ENCODE measurements around the gene MYO10.

MYO10 gene

GRCh38 chr5:16929831-16930230, 6.3 kb downstream of the MYO10 start (continued):
- TF ChIP-seq TSHZ2 (CRISPR knock-in tag; IDR thresholded peaks at IDR 0.05), result no peak
- TF ChIP-seq ESRRG (CRISPR knock-in tag; IDR thresholded peaks at IDR 0.05), result no peak
- TF ChIP-seq OSR1 (CRISPR knock-in tag; IDR thresholded peaks at IDR 0.05), result no peak
- no peak for TF ChIP-seq ZFP3 (CRISPR knock-in tag; IDR thresholded peaks at IDR 0.05)
- no peak for TF ChIP-seq CSRNP3 (CRISPR knock-in tag; IDR thresholded peaks at IDR 0.05)
- TF ChIP-seq PPARA (CRISPR knock-in tag; IDR thresholded peaks at IDR 0.05; ENCODE audit: borderline replicate concordance), result no peak
- TF ChIP-seq ZNF565 (CRISPR knock-in tag; conservative IDR thresholded peaks at IDR 0.05; ENCODE audit: low read depth), result no peak
- no peak for TF ChIP-seq PATZ1 (CRISPR knock-in tag; IDR thresholded peaks at IDR 0.05; ENCODE audit: borderline replicate concordance)
- no peak for TF ChIP-seq GLIS3 (CRISPR knock-in tag; IDR thresholded peaks at IDR 0.05)
- no peak for TF ChIP-seq BACH2 (CRISPR knock-in tag; IDR thresholded peaks at IDR 0.05; ENCODE audit: borderline replicate concordance)
- no peak for TF ChIP-seq ZFP30 (CRISPR knock-in tag; IDR thresholded peaks at IDR 0.05)
- TF ChIP-seq ARNTL (CRISPR knock-in tag; IDR thresholded peaks at IDR 0.05; ENCODE audit: borderline replicate concordance, low read depth), result no peak

GRCh38 chr5:16929347-16929746, 6.7 kb downstream of the MYO10 start:
- ATAC-seq, result no peak
- TF ChIP-seq TCF4 (CRISPR knock-in tag; IDR thresholded peaks at IDR 0.05; ENCODE audit: borderline replicate concordance), result no peak
- TF ChIP-seq ARNTL (CRISPR knock-in tag; IDR thresholded peaks at IDR 0.05; ENCODE audit: borderline replicate concordance, low read depth), result no peak
- TF ChIP-seq ZNF8 (CRISPR knock-in tag; IDR thresholded peaks at IDR 0.05), result no peak
- TF ChIP-seq SNAI2 (CRISPR knock-in tag; IDR thresholded peaks at IDR 0.05), result no peak
- TF ChIP-seq BACH2 (CRISPR knock-in tag; IDR thresholded peaks at IDR 0.05; ENCODE audit: borderline replicate concordance), result no peak
- TF ChIP-seq ZC3H10 (CRISPR knock-in tag; IDR thresholded peaks at IDR 0.05), result no peak
- TF ChIP-seq RARB (CRISPR knock-in tag; IDR thresholded peaks at IDR 0.05), result no peak
- TF ChIP-seq ZNF565 (CRISPR knock-in tag; conservative IDR thresholded peaks at IDR 0.05; ENCODE audit: low read depth), result no peak
- no peak for TF ChIP-seq CSDC2 (CRISPR knock-in tag; IDR thresholded peaks at IDR 0.05)
- TF ChIP-seq ZFP30 (CRISPR knock-in tag; IDR thresholded peaks at IDR 0.05), result no peak
- no peak for TF ChIP-seq GLIS3 (CRISPR knock-in tag; IDR thresholded peaks at IDR 0.05)
- TF ChIP-seq ESRRG (CRISPR knock-in tag; IDR thresholded peaks at IDR 0.05), result no peak
- TF ChIP-seq CREB5 (CRISPR knock-in tag; IDR thresholded peaks at IDR 0.05; ENCODE audit: low read depth), result no peak
- no peak for TF ChIP-seq ISL1 (CRISPR knock-in tag; IDR thresholded peaks at IDR 0.05)
- TF ChIP-seq PPARA (CRISPR knock-in tag; IDR thresholded peaks at IDR 0.05; ENCODE audit: borderline replicate concordance), result no peak
- TF ChIP-seq TSHZ2 (CRISPR knock-in tag; IDR thresholded peaks at IDR 0.05), result no peak
- no peak for TF ChIP-seq POU6F1 (CRISPR knock-in tag; IDR thresholded peaks at IDR 0.05; ENCODE audit: borderline replicate concordance, low read depth)
- no peak for TF ChIP-seq CSRNP3 (CRISPR knock-in tag; IDR thresholded peaks at IDR 0.05)
- no peak for TF ChIP-seq OSR1 (CRISPR knock-in tag; IDR thresholded peaks at IDR 0.05)
